Coronary artery (tissue), 2 donors: ENCODE measurements around the gene ITGB1BP1.

Experiments used
- DNase-seq: peaks from one replicate; pipeline ENCODE4 v3.0.0-alpha.2; 2017; ENCODE audit warnings: low spot score
- H3K27ac ChIP-seq, 2 donors: fragments of 200-600 bp; sonication (generic); one replicate each; pipeline ENCODE4 v1.5.1; 2016 to 2019
- H3K4me3 ChIP-seq: fragments of 200-600 bp; sonication (generic); 2 replicates; pipeline ENCODE4 v1.5.1; 2016; ENCODE audit warnings: mild to moderate bottlenecking, moderate library complexity
- CTCF ChIP-seq: fragments of 200-600 bp; sonication (generic); IDR thresholded peaks from one replicate; pipeline ENCODE4 v1.5.1; 2019; ENCODE audit warnings: antibody characterized with exemption

Gene ITGB1BP1

GRCh38 chr2:9463698-9464034, 40.3 kb upstream of the ITGB1BP1 start:
- H3K4me3 ChIP-seq: no peak overlapping the region
- TF ChIP-seq CTCF: no peak
- no peak for DNase-seq
- H3K27ac ChIP-seq: no peak overlapping the region

- no peak for TF ChIP-seq CTCF
- Histone ChIP-seq H3K4me3 (no peak overlapping the region), H3K27ac (no peak overlapping the region)
- DNase-seq: no peak
These were observed 39.8 kb upstream of the ITGB1BP1 start for GRCh38 chr2:9462886-9463697.

GRCh38 chr2:9462313-9462712, 39.0 kb upstream of the ITGB1BP1 start:
- no peak for TF ChIP-seq CTCF
- DNase-seq: no peak

DNA sequence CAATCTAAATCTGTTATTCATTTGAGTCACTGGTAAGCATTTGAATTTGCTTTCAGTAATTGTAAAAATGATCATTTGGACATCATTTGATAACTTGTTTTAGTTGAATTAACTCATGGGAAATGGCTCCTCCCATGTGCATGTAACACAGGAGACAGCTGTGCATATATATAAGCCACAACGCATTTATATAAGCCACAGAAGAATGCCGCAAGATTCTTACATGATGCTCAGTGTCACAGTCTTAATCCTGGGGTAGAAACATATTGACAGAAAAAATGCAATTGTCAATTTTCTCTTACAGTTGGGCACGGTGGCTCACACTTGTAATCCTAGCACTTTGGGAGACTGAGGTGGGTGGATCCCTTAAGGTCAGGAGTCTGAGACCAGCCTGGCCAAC, 37.8 kb upstream of the ITGB1BP1 start:
- Histone ChIP-seq H3K4me3 (no peak overlapping the region), H3K27ac (no peak overlapping the region)
- no peak for TF ChIP-seq CTCF
- DNase-seq: no peak

More at GRCh38 chr2:9462313-9462712, 39.0 kb upstream of the ITGB1BP1 start:
- Histone ChIP-seq H3K27ac (no peak overlapping the region), H3K4me3 (no peak overlapping the region)

GRCh38 chr2:9460441-9461017, 37.2 kb upstream of the ITGB1BP1 start:
- TF ChIP-seq CTCF: no peak
- DNase-seq: no peak
- no peak overlapping the region for H3K27ac ChIP-seq
- H3K4me3 ChIP-seq: no peak overlapping the region

DNA sequence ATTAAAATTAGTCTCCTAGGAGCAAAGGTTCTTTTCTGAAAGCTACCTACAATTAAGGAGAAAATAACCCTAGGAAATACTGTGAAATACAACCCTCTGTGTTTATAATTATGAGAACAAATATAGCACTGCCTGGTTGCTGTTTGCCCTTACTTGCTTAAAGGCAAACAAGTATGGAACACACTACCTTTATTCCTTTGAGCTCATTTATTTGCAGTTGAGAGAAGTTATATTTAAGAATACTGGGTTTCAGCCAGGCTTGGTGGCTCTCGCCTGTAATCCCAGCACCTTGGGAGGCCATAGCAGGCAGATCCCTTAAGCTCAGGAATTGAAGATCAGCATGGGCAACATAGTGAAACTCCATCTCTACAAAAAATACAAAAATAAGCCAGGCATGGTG, 27.9 kb upstream of the ITGB1BP1 start:
- no peak for TF ChIP-seq CTCF
- H3K4me3 ChIP-seq: no peak overlapping the region
- no peak overlapping the region for H3K27ac ChIP-seq
- DNase-seq: no peak

GRCh38 chr2:9445089-9445488, 21.8 kb upstream of the ITGB1BP1 start:
- no peak for TF ChIP-seq CTCF
- Histone ChIP-seq H3K4me3 (no peak overlapping the region), H3K27ac (no peak overlapping the region)
- DNase-seq: no peak
